Aorta (tissue), 5 donors: ENCODE measurements around the gene ROM1. TPM values are rescaled to one million over a fixed set of nuclear protein-coding genes. Genes with fewer than 3 reads are reported as not detected.

Experiments used
- ATAC-seq: fragments of 200-7000 bp; cut with Tn5 transposase; one replicate; pipeline ENCODE4 v1.9.1; 2022; ENCODE audit warnings: moderate library complexity; ENCODE audit not compliant: low FRiP score
- DNase-seq, 2 donors: peaks; one replicate each; pipeline ENCODE4 v3.0.0-alpha.2; 2020
- H3K27ac ChIP-seq, 2 donors: one replicate each; pipeline ENCODE4 v1.5.1; 2013; ENCODE audit warnings: low read length in 2 of 2, mild to moderate bottlenecking in 2 of 2, moderate library complexity in 2 of 2, control low read depth in 1 of 2, inconsistent platforms in 1 of 2, low read depth in 1 of 2
- H3K27me3 ChIP-seq, 2 donors: one replicate each; pipeline ENCODE4 v1.6.1; 2013; ENCODE audit warnings: control low read depth in 1 of 2, low read length in 1 of 2, mild to moderate bottlenecking in 1 of 2, moderate library complexity in 1 of 2; ENCODE audit not compliant: insufficient read depth in 2 of 2, control insufficient read depth in 1 of 2
- H3K36me3 ChIP-seq, 2 donors: one replicate each; pipeline ENCODE4 v1.6.1; 2013; ENCODE audit warnings: control low read depth in 1 of 2, low read length in 1 of 2, mild to moderate bottlenecking in 1 of 2; ENCODE audit not compliant: insufficient read depth in 2 of 2, control insufficient read depth in 1 of 2
- H3K4me1 ChIP-seq, 2 donors: one replicate each; pipeline ENCODE4 v1.6.1; 2013; ENCODE audit warnings: low read length in 2 of 2, control low read depth in 1 of 2, mild to moderate bottlenecking in 1 of 2, moderate library complexity in 1 of 2; ENCODE audit not compliant: insufficient read depth in 2 of 2, control insufficient read depth in 1 of 2
- H3K4me3 ChIP-seq, 2 donors: one replicate each; pipeline ENCODE4 v1.5.1; 2013; ENCODE audit warnings: low read length in 2 of 2, control low read depth in 1 of 2, mild to moderate bottlenecking in 1 of 2
- H3K9me3 ChIP-seq: one replicate; pipeline ENCODE4 v1.6.1; 2013; ENCODE audit warnings: mild to moderate bottlenecking, low read length; ENCODE audit not compliant: control insufficient read depth
- WGBS, 2 donors: extraction: QIAGEN DNeasy Blood & Tissue Kit; methylation state at CpG; one replicate each; pipeline ENCODE4 v1.1.7; 2013; 5-methylcytosine and 5-hydroxymethylcytosine counted together
- intact Hi-C, 2 donors: fragments of 100-400 bp; cut with DNase I; formaldehyde crosslinking; loops; one replicate each; pipeline versions ENCODE4 v1.14.2 to v1.15.0; 2022
- polyA plus RNA-seq, 2 donors: library from polyadenylated mRNA; stranded (reverse); fragments of 200-250 nt; gene quantifications; one replicate each; pipeline ENCODE4 v1.2.3, GENCODE V29; 2013
- total RNA-seq, 2 donors: library from RNA; stranded (reverse); fragmentation: NEBNext Ultra II Directional; extraction: Animal tissue kit (Norgen Biotek cat#: 25700); gene quantifications; one replicate each; pipeline ENCODE4 v1.2.1, GENCODE V29; 2021
- donor health status: healthy with polysubstance abuse.
- donor health status: Bipolar disorder and iron deficiency.
- donor health status: DM: no; HTN: no; CAD: no.
- donor health status: DM: no; HTN: no; CAD: no.
- donor health status: DM: yes; HTN: yes; CAD: no.

ROM1 gene
- total and polyA plus RNA-seq, 4 donors, result 9.0 to 33.9 (median 24.4) TPM

GRCh38 chr11:62622476-62623089 is 9.5 kb downstream of the ROM1 start:
- peaks cover 0 to 11% of the 10 kb centered on the region in 2 donors for H3K36me3 ChIP-seq
- no peaks in the 10 kb centered on the region for H3K9me3 ChIP-seq
- peak overlapping the region in 1 of 2 donors; percentile 81 for H3K27ac ChIP-seq
- H3K4me1 ChIP-seq, result no peaks in the 10 kb centered on the region
- intact Hi-C loops, result no loop called here
- no peaks in the 10 kb centered on the region for H3K27me3 ChIP-seq
- ATAC-seq, result no peak
- no peak for DNase-seq
- WGBS, 2 donors, result 78 to 83% methylated on average over 7 of the region's 7 CpGs
- no peak overlapping the region for H3K4me3 ChIP-seq

- intact Hi-C loops, result no loop called here
- 76 to 81% methylated on average over 3 of the region's 3 CpGs for WGBS, 2 donors
- peaks cover 3 to 30% of the 10 kb centered on the region in 2 donors for H3K36me3 ChIP-seq
Measured at GRCh38 chr11:62627713-62628112, 14.7 kb downstream of the ROM1 start.

GRCh38 chr11:62632492-62632891 is 19.4 kb downstream of the ROM1 start:
- no peaks in the 10 kb centered on the region for H3K9me3 ChIP-seq
- H3K4me1 ChIP-seq, result no peaks in the 10 kb centered on the region
- H3K27me3 ChIP-seq, result no peaks in the 10 kb centered on the region
- intact Hi-C loops, result no loop called here
- no peak for DNase-seq
- peaks cover 3 to 23% of the 10 kb centered on the region in 2 donors for H3K36me3 ChIP-seq
- H3K4me3 ChIP-seq, result no peak overlapping the region
- no peak overlapping the region for H3K27ac ChIP-seq
- WGBS, 2 donors, result 80 to 85% methylated on average over 6 of the region's 6 CpGs
- no peak for ATAC-seq

More at GRCh38 chr11:62627713-62628112, 14.7 kb downstream of the ROM1 start:
- ATAC-seq (no peak), DNase-seq (no peak)
- Histone ChIP-seq H3K4me1 (no peaks in the 10 kb centered on the region), H3K27me3 (no peaks in the 10 kb centered on the region), H3K4me3 (no peak overlapping the region), H3K9me3 (no peaks in the 10 kb centered on the region), H3K27ac (no peak overlapping the region)

GRCh38 chr11:62644220-62644619 is 31.2 kb downstream of the ROM1 start:
- no peak for DNase-seq
- intact Hi-C loops, result no loop called here
- H3K36me3 ChIP-seq, result peaks cover 2 to 3% of the 10 kb centered on the region in 2 donors
- no peaks in the 10 kb centered on the region for H3K4me1 ChIP-seq
- no peak for ATAC-seq
- no peaks in the 10 kb centered on the region for H3K27me3 ChIP-seq
- H3K4me3 ChIP-seq, result no peak overlapping the region
- H3K27ac ChIP-seq, result no peak overlapping the region
- WGBS, 2 donors, result 80 to 84% methylated on average over 8 of the region's 8 CpGs
- no peaks in the 10 kb centered on the region for H3K9me3 ChIP-seq

- DNase-seq (no peak), ATAC-seq (no peak)
- Histone ChIP-seq H3K4me1 (no peaks in the 10 kb centered on the region), H3K36me3 (no peaks in the 10 kb centered on the region), H3K27me3 (no peaks in the 10 kb centered on the region), H3K9me3 (no peaks in the 10 kb centered on the region), H3K27ac (no peak overlapping the region), H3K4me3 (peak overlapping the region in 1 of 2 donors; percentile 87)
- 13 to 17% methylated on average over 11 of the region's 11 CpGs for WGBS, 2 donors
- intact Hi-C loops, result no loop called here
Measured at GRCh38 chr11:62645671-62645945, 32.6 kb downstream of the ROM1 start.

GRCh38 chr11:62645946-62646824 is 33.1 kb downstream of the ROM1 start, which contains the start of gene GANAB:
GANAB (minus strand) TSS chr11:62646613; CDS start chr11:62646599, 14 bp downstream.
- DNase-seq (peak; percentile 100), ATAC-seq (peak; percentile 99)
- WGBS, 2 donors, result 0 to 1% methylated on average over 71 to 73 of the region's 73 CpGs
- H3K4me1 ChIP-seq, result no peaks in the 10 kb centered on the region
- intact Hi-C loops, result no loop called here
- peak within 1 kb of the TSS; percentile 74 to 87 for H3K4me3 ChIP-seq
- no peaks in the 10 kb centered on the region for H3K27me3 ChIP-seq
- H3K27ac ChIP-seq, result peak within 1 kb of the TSS; percentile 80 to 81
- H3K36me3 ChIP-seq, result no peaks in the 10 kb centered on the region
- H3K9me3 ChIP-seq, result no peaks in the 10 kb centered on the region

GRCh38 chr11:62646825-62647608 is 34.0 kb downstream of the ROM1 start:
- H3K4me3 ChIP-seq, result no peak overlapping the region
- no peaks in the 10 kb centered on the region for H3K36me3 ChIP-seq
- H3K27me3 ChIP-seq, result no peaks in the 10 kb centered on the region
- WGBS, 2 donors, result 56 to 57% methylated on average over 32 of the region's 32 CpGs
- H3K27ac ChIP-seq, result peak overlapping the region in 1 of 2 donors; percentile 71
- ATAC-seq, result no peak
- no peaks in the 10 kb centered on the region for H3K4me1 ChIP-seq
- intact Hi-C loops, result no loop called here
- no peaks in the 10 kb centered on the region for H3K9me3 ChIP-seq
- DNase-seq, result peak in 1 of 2 donors; percentile 51

GRCh38 chr11:62647609-62648005 is 34.5 kb downstream of the ROM1 start:
- H3K4me3 ChIP-seq, result no peak overlapping the region
- ATAC-seq, result no peak
- WGBS, 2 donors, result 78 to 83% methylated on average over 6 of the region's 6 CpGs
- H3K27me3 ChIP-seq, result no peaks in the 10 kb centered on the region
- intact Hi-C loops, result no loop called here
- no peaks in the 10 kb centered on the region for H3K36me3 ChIP-seq
- peaks cover 0 to 4% of the 10 kb centered on the region in 2 donors for H3K4me1 ChIP-seq
- no peak overlapping the region for H3K27ac ChIP-seq
- no peak for DNase-seq
- H3K9me3 ChIP-seq, result no peaks in the 10 kb centered on the region
